B cell (primary cell): Measurements from ENCODE around the gene RAD51B. TPM values are rescaled to one million over a fixed set of nuclear protein-coding genes. Genes with fewer than 3 reads are reported as not detected.
"Not testable (repeated sequence)": the region's sequence is repeated elsewhere in the genome, so short reads cannot be mapped to it uniquely, and the experiment has no call there.

Source experiments
- ATAC-seq: fragments of 200-7000 bp; cut with Tn5 transposase; one replicate; pipeline ENCODE4 v1.10.0; 2021; ENCODE audit warnings: low read depth, mild to moderate bottlenecking, moderate number of reproducible peaks, moderate library complexity
- CTCF ChIA-PET: fragments of 350-600 bp; sonication (Branson Sonifier 250); formaldehyde crosslinking; loops from one replicate; lab custom pipeline; 2021; ENCODE audit warnings: antibody characterized with exemption, inconsistent platforms; lab: Charles Lee
- POLR2A ChIA-PET: fragments of 350-600 bp; sonication (Branson Sonifier 250); formaldehyde crosslinking; loops from one replicate; lab custom pipeline; 2021; ENCODE audit warnings: antibody characterized with exemption; lab: Charles Lee
- DNase-seq: peaks from one replicate; pipeline ENCODE4 v3.0.0; 2013
- H2AFZ ChIP-seq: 2 replicates; pipeline ENCODE4 v1.6.1; 2012; ENCODE audit warnings: mild to moderate bottlenecking, low read depth, low read length; ENCODE audit not compliant: insufficient read depth, poor library complexity, severe bottlenecking
- H3K27ac ChIP-seq, 2 donors: 1 replicate in 1 of 2; 2 replicates in 1 of 2; pipeline ENCODE4 v1.5.1; 2012 to 2013; ENCODE audit warnings: low read length in 2 of 2, mild to moderate bottlenecking in 2 of 2, moderate library complexity in 1 of 2
- H3K27me3 ChIP-seq, 4 experiments: fragments of 200-600 bp in 1 of 4; sonication (generic) in 1 of 4; replicated peaks in 1 of 4; 1 replicate in 2 of 4; 2 replicates in 2 of 4; pipeline versions ENCODE4 v1.6.1 to v1.7.0; 2013 to 2016; ENCODE audit warnings: low read length in 3 of 4, mild to moderate bottlenecking in 2 of 4, mixed read lengths in 1 of 4, moderate library complexity in 1 of 4; ENCODE audit not compliant: insufficient read depth in 4 of 4, control insufficient read depth in 3 of 4; ENCODE audit errors: control extremely low read depth in 1 of 4
- H3K36me3 ChIP-seq, 2 experiments: replicated peaks in 1 of 2; 1 replicate in 1 of 2; 2 replicates in 1 of 2; pipeline versions ENCODE4 v1.6.1 to v1.7.1; 2013; ENCODE audit warnings: low read length in 1 of 2; ENCODE audit not compliant: insufficient read depth in 2 of 2, control insufficient read depth in 1 of 2; ENCODE audit errors: control extremely low read depth in 1 of 2, extremely low read depth in 1 of 2
- H3K4me1 ChIP-seq, 2 donors: fragments of 200-600 bp in 1 of 2; sonication (generic) in 1 of 2; 1 replicate in 1 of 2; 2 replicates in 1 of 2; pipeline versions ENCODE4 v1.5.1 to v1.6.1; 2013 to 2017; ENCODE audit warnings: low read length in 2 of 2; ENCODE audit not compliant: control insufficient read depth in 2 of 2, insufficient read depth in 2 of 2
- H3K4me2 ChIP-seq: replicated peaks from 2 replicates; pipeline ENCODE3; 2012; ENCODE audit warnings: mild to moderate bottlenecking, low read depth, low read length; ENCODE audit not compliant: poor library complexity, severe bottlenecking
- H3K4me3 ChIP-seq, 5 experiments: fragments of 200-600 bp in 1 of 5; sonication (generic) in 1 of 5; 1 replicate in 3 of 5; 2 replicates in 2 of 5; pipeline versions ENCODE4 v1.5.1 to v1.7.0; 2011 to 2016; ENCODE audit warnings: low read length in 4 of 5, mild to moderate bottlenecking in 4 of 5, low read depth in 2 of 5, control low read depth in 1 of 5, moderate library complexity in 1 of 5; ENCODE audit not compliant: insufficient read depth in 1 of 5; ENCODE audit errors: control extremely low read depth in 1 of 5, extremely low read depth in 1 of 5
- H3K79me2 ChIP-seq: fragments of 200-600 bp; sonication (generic); one replicate; pipeline ENCODE4 v1.6.0; 2016; ENCODE audit warnings: low read length; ENCODE audit not compliant: control insufficient read depth, insufficient read depth
- H3K9ac ChIP-seq: fragments of 200-600 bp; sonication (generic); 2 replicates; pipeline ENCODE4 v1.6.1; 2017; ENCODE audit warnings: mild to moderate bottlenecking, low read length, moderate library complexity
- H3K9me3 ChIP-seq, 3 donors: one replicate each; pipeline versions ENCODE4 v1.6.1 to v1.7.1; 2013; ENCODE audit warnings: low read length in 2 of 3; ENCODE audit not compliant: control insufficient read depth in 2 of 3, insufficient read depth in 1 of 3; ENCODE audit errors: control extremely low read depth in 1 of 3
- H4K20me1 ChIP-seq: 2 replicates; pipeline ENCODE4 v1.6.0; 2012; ENCODE audit warnings: mild to moderate bottlenecking, low read length; ENCODE audit not compliant: insufficient read depth, control insufficient read depth, poor library complexity, severe bottlenecking
- H3K27ac Mint-ChIP-seq: one replicate; pipeline ENCODE4 v1.8.0; 2021; ENCODE audit warnings: mixed read lengths
- H3K27me3 Mint-ChIP-seq: one replicate; pipeline ENCODE4 v1.8.0; 2021; ENCODE audit warnings: mixed read lengths
- H3K4me1 Mint-ChIP-seq: one replicate; pipeline ENCODE4 v1.8.0; 2021; ENCODE audit warnings: mixed read lengths
- H3K4me3 Mint-ChIP-seq: one replicate; pipeline ENCODE4 v1.8.0; 2021; ENCODE audit warnings: mixed read lengths
- H3K9me3 Mint-ChIP-seq: one replicate; pipeline ENCODE4 v1.8.0; 2022; ENCODE audit warnings: mixed read lengths; ENCODE audit not compliant: insufficient read depth
- EZH2 ChIP-seq: IDR thresholded peaks from 2 replicates; pipeline ENCODE4 v1.6.1; 2012; ENCODE audit warnings: borderline replicate concordance, low read depth, mild to moderate bottlenecking, moderate library complexity, low read length; ENCODE audit not compliant: insufficient read depth, poor library complexity, severe bottlenecking
- whole genome bisulfite sequencing: methylation state at CpG from one replicate; pipeline ENCODE4 v1.1.5; 2013; ENCODE audit warnings: missing lambda C conversion rate; ENCODE audit not compliant: insufficient coverage; 5-methylcytosine and 5-hydroxymethylcytosine counted together
- intact Hi-C: fragments of 100-400 bp; cut with micrococcal nuclease; formaldehyde crosslinking; loops from one replicate; pipeline ENCODE4 v1.10.0; 2022
- polyA plus RNA-seq: library from polyadenylated mRNA; depleted of rRNA; stranded (reverse); fragments of >200 nt; gene quantifications from 2 replicates; pipeline ENCODE4 v1.2.3, GENCODE V29; 2012
- total RNA-seq, 2 donors: library from RNA; stranded (reverse); fragments of 120-200 nt in 1 of 2; gene quantifications; 1 replicate in 1 of 2; 2 replicates in 1 of 2; pipeline versions ENCODE4 v1.2.3 to v1.2.4, GENCODE V29; 2013 to 2022
- TF ChIP-seq, protein P1 (sequence below): fragments of 200-600 bp; IDR thresholded peaks from one replicate; pipeline ENCODE4 v1.8.0; 2022; ENCODE audit warnings: antibody characterized with exemption, mild to moderate bottlenecking

RAD51B gene
- total and polyA plus RNA-seq, 2 donors (not counting 1 experiment from before 2014, with no cell fraction given) = 6.5 to 60.6 TPM

DNA sequence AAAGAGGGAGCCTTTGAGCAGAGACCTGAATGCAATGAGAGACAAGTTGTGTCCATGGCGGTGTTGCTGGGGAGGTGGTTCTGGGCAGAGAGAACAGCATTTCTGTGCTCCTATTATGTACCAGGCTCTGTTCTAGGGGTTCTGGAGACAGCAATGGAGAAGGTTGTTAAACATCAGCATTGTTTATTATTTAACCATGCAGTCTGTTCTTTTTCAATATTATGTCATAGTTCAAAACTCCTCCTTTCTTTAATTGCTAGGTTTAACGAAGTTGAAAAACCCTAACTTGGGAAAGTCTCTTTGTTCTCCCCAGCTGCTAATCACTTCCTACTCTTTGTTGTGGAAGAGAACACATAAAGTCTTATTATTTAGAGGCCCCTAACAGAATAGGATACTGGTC, 279.3 kb downstream of the RAD51B start:
- H3K4me1 ChIP-seq = no peaks in the 10 kb centered on the region
- DNase-seq (no peak), ATAC-seq (no peak)
- ChIA-PET CTCF (no interaction called here), POLR2A (no interaction called here)
- H3K4me3 ChIP-seq = no peak overlapping the region
- H3K27ac ChIP-seq = no peak overlapping the region
- TF ChIP-seq, protein P1, sequence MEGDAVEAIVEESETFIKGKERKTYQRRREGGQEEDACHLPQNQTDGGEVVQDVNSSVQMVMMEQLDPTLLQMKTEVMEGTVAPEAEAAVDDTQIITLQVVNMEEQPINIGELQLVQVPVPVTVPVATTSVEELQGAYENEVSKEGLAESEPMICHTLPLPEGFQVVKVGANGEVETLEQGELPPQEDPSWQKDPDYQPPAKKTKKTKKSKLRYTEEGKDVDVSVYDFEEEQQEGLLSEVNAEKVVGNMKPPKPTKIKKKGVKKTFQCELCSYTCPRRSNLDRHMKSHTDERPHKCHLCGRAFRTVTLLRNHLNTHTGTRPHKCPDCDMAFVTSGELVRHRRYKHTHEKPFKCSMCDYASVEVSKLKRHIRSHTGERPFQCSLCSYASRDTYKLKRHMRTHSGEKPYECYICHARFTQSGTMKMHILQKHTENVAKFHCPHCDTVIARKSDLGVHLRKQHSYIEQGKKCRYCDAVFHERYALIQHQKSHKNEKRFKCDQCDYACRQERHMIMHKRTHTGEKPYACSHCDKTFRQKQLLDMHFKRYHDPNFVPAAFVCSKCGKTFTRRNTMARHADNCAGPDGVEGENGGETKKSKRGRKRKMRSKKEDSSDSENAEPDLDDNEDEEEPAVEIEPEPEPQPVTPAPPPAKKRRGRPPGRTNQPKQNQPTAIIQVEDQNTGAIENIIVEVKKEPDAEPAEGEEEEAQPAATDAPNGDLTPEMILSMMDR = no peak
- no peaks in the 10 kb centered on the region for H3K27me3 ChIP-seq
- H3K9me3 Mint-ChIP-seq = peaks cover 11% of the 10 kb centered on the region
- no peak overlapping the region for H3K4me2 ChIP-seq
- intact Hi-C loops = no loop called here
- H3K4me1 Mint-ChIP-seq = no peaks in the 10 kb centered on the region
- no peak overlapping the region for H3K27ac Mint-ChIP-seq
- H3K27me3 Mint-ChIP-seq = no peaks in the 10 kb centered on the region
- no peak overlapping the region for H2AFZ ChIP-seq
- H3K4me3 Mint-ChIP-seq = no peak overlapping the region
- no peaks in the 10 kb centered on the region for H4K20me1 ChIP-seq
- no peaks in the 10 kb centered on the region for H3K79me2 ChIP-seq
- 100% methylated on average over 1 of the region's 2 CpGs for WGBS
- no peaks in the 10 kb centered on the region for H3K36me3 ChIP-seq
- H3K9me3 ChIP-seq = peaks cover 3 to 37% (median 14%) of the 10 kb centered on the region in 3 donors
- no peak overlapping the region for H3K9ac ChIP-seq

- no peaks in the 10 kb centered on the region for H3K27me3 Mint-ChIP-seq
- H3K4me1 Mint-ChIP-seq = no peaks in the 10 kb centered on the region
- no peak overlapping the region for H3K9ac ChIP-seq
- no peak overlapping the region for H3K27ac Mint-ChIP-seq
- ATAC-seq (no peak), DNase-seq (no peak)
- no peaks in the 10 kb centered on the region for H3K79me2 ChIP-seq
- 100% methylated on average over 5 of the region's 5 CpGs for WGBS
- H3K4me2 ChIP-seq = no peak overlapping the region
- TF ChIP-seq, protein P1 = no peak
- TF ChIP-seq EZH2 = no peak
- no peak overlapping the region for H3K27ac ChIP-seq
- H3K9me3 ChIP-seq = peaks cover 3 to 37% (median 14%) of the 10 kb centered on the region in 3 donors
- no peaks in the 10 kb centered on the region for H4K20me1 ChIP-seq
- H3K4me3 Mint-ChIP-seq = no peak overlapping the region
- H2AFZ ChIP-seq = no peak overlapping the region
- intact Hi-C loops = no loop called here
- no peaks in the 10 kb centered on the region for H3K27me3 ChIP-seq
- H3K4me1 ChIP-seq = no peaks in the 10 kb centered on the region
- CTCF ChIA-PET = no interaction called here
- no peak overlapping the region for H3K4me3 ChIP-seq
- peaks cover 11% of the 10 kb centered on the region for H3K9me3 Mint-ChIP-seq
- POLR2A ChIA-PET = no interaction called here
- H3K36me3 ChIP-seq = no peaks in the 10 kb centered on the region
Measured at GRCh38 chr14:68099495-68100045, 280.0 kb downstream of the RAD51B start.

- H3K4me3 Mint-ChIP-seq, CTCF ChIA-PET, H3K9ac ChIP-seq, H3K36me3 ChIP-seq, H3K79me2 ChIP-seq, intact Hi-C loops, H3K4me1 ChIP-seq, H2AFZ ChIP-seq, H3K27ac ChIP-seq, H3K4me2 ChIP-seq, ATAC-seq, H3K27ac Mint-ChIP-seq, DNase-seq, H3K27me3 Mint-ChIP-seq, H3K4me3 ChIP-seq, H3K27me3 ChIP-seq, H3K4me1 Mint-ChIP-seq, H4K20me1 ChIP-seq, POLR2A ChIA-PET: not testable (repeated sequence)
- peaks cover 3 to 37% (median 14%) of the 10 kb centered on the region in 3 donors for H3K9me3 ChIP-seq
- 96% methylated on average over 3 of the region's 3 CpGs for WGBS
- peaks cover 11% of the 10 kb centered on the region for H3K9me3 Mint-ChIP-seq
Measured at GRCh38 chr14:68101715-68102301, 282.2 kb downstream of the RAD51B start.
